Measurements from ENCODE around the gene LRRC36. TPM values are rescaled to one million over a fixed set of nuclear protein-coding genes. Genes with fewer than 3 reads are reported as not detected.

Gene LRRC36
- total and polyA plus RNA-seq, 2 donors (not counting 3 experiments of a cell fraction or from before 2014, with no cell fraction given) = 0.30 to 2.0 TPM

GRCh38 chr16:67411339-67411738 lies 84.7 kb downstream of the LRRC36 start:
- Histone ChIP-seq H3K4me2 (ENCODE audit: insufficient read depth, low read length) (no peak overlapping the region), H4K20me1 (replicated peaks; ENCODE audit: control insufficient read depth, extremely low read depth, insufficient read depth, low read length) (no peaks in the 10 kb centered on the region), H3K9me1 (replicated peaks; ENCODE audit: control insufficient read depth, extremely low read depth, insufficient read depth, low read length) (no peaks in the 10 kb centered on the region), H3K4me3 (replicated peaks in 1 of 3; ENCODE audit: insufficient read depth in 1 of 3, low read depth in 1 of 3, low read length in 3 of 3) (no peak overlapping the region), H3K4me1 (ENCODE audit: control insufficient read depth, extremely low read depth, insufficient read depth, low read length) (peaks cover 24% of the 10 kb centered on the region), H3K27ac (ENCODE audit: insufficient read depth, low read depth, low read length) (no peak overlapping the region), H3K27me3 (ENCODE audit: control insufficient read depth in 2 of 2, insufficient read depth in 2 of 2, low read length in 2 of 2) (no peaks in the 10 kb centered on the region), H3K36me3 (ENCODE audit: control insufficient read depth in 2 of 2, extremely low read depth in 1 of 2, insufficient read depth in 2 of 2, low read length in 2 of 2) (no peaks in the 10 kb centered on the region), H3K79me2 (ENCODE audit: control insufficient read depth, insufficient read depth, low read length) (peaks cover 2% of the 10 kb centered on the region), H3K9me3 (replicated peaks; ENCODE audit: control insufficient read depth, insufficient read depth, low read length) (no peaks in the 10 kb centered on the region), H2AFZ (ENCODE audit: low read depth, low read length) (no peak overlapping the region), H3K9ac (replicated peaks; ENCODE audit: extremely low read depth, insufficient read depth, low read length) (no peak overlapping the region)
- dilution Hi-C loops (cut with MboI; ENCODE audit: extremely low pct_ligation_motif_present, low sequenced_read_pairs) (no loop called here), intact Hi-C loops (cut with micrococcal nuclease) (no loop called here)
- FAIRE-seq (no peak), DNase-seq (ENCODE audit: low read depth, low spot score) (no peak)
- POLR2A ChIA-PET = no interaction called here
- no TSS peak for BruUV-seq (replicated peaks)
- CTCF ChIA-PET = interaction anchor here (1.6 to 5.6 kb wide), 3 partner anchors 12 to 17 kb away, joined by 3 to 35 read pairs (median 15); no protein-coding TSS in a partner anchor
- no peak for TF ChIP-seq GATA2 (IDR thresholded peaks at IDR 0.05; ENCODE audit: insufficient read depth, insufficient read length, low read depth, low read length)

- no peak overlapping the region for H2AFZ ChIP-seq (ENCODE audit: low read depth, low read length)
- no peaks in the 10 kb centered on the region for H3K9me1 ChIP-seq (replicated peaks; ENCODE audit: control insufficient read depth, extremely low read depth, insufficient read depth, low read length)
- peaks cover 2% of the 10 kb centered on the region for H3K79me2 ChIP-seq (ENCODE audit: control insufficient read depth, insufficient read depth, low read length)
- TF ChIP-seq MYC (IDR thresholded peaks at IDR 0.05; ENCODE audit: low read depth, low read length) (no peak), JUN (IDR thresholded peaks at IDR 0.05; ENCODE audit: borderline replicate concordance, insufficient read depth, insufficient read length, low read depth) (no peak), POLR2AphosphoS5 (IDR thresholded peaks at IDR 0.05; ENCODE audit: insufficient read depth, low read depth, low read length) (no peak), GATA2 (IDR thresholded peaks at IDR 0.05; ENCODE audit: insufficient read depth, insufficient read length, low read depth, low read length) (no peak), FOS (IDR thresholded peaks at IDR 0.05; ENCODE audit: borderline replicate concordance, insufficient read depth, low read length) (no peak), CTCF (IDR thresholded peaks at IDR 0.05; ENCODE audit: extremely low read depth in 1 of 2, insufficient read depth in 1 of 2, low read depth in 1 of 2, low read length in 2 of 2) (no peak), POLR2A (IDR thresholded peaks at IDR 0.05; ENCODE audit: low read depth, low read length) (no peak), MAX (IDR thresholded peaks at IDR 0.05; ENCODE audit: insufficient read depth, insufficient read length) (no peak), EZH2 (IDR thresholded peaks at IDR 0.05; ENCODE audit: borderline replicate concordance, low read depth, low read length, severe bottlenecking) (no peak)
- no peak overlapping the region for H3K4me2 ChIP-seq (ENCODE audit: insufficient read depth, low read length)
- no peak overlapping the region for H3K27ac ChIP-seq (ENCODE audit: insufficient read depth, low read depth, low read length)
- CTCF ChIA-PET = interaction anchor here (0.9 to 5.6 kb wide), 5 partner anchors 11 to 152 kb away, joined by 3 to 35 read pairs (median 3); partner anchors contain the start of gene HSD11B2
- FAIRE-seq (no peak), DNase-seq (ENCODE audit: low read depth, low spot score) (no peak)
- BruUV-seq (replicated peaks) = no TSS peak
- H3K27me3 ChIP-seq (ENCODE audit: control insufficient read depth in 2 of 2, insufficient read depth in 2 of 2, low read length in 2 of 2) = no peaks in the 10 kb centered on the region
- intact Hi-C loops (cut with micrococcal nuclease) = no loop called here
- no peak overlapping the region for H3K9ac ChIP-seq (replicated peaks; ENCODE audit: extremely low read depth, insufficient read depth, low read length)
- H3K36me3 ChIP-seq (ENCODE audit: control insufficient read depth in 2 of 2, extremely low read depth in 1 of 2, insufficient read depth in 2 of 2, low read length in 2 of 2) = no peaks in the 10 kb centered on the region
- H3K9me3 ChIP-seq (replicated peaks; ENCODE audit: control insufficient read depth, insufficient read depth, low read length) = no peaks in the 10 kb centered on the region
- POLR2A ChIA-PET = no interaction called here
- dilution Hi-C loops (cut with MboI; ENCODE audit: extremely low pct_ligation_motif_present, low sequenced_read_pairs) = no loop called here
- H3K4me1 ChIP-seq (ENCODE audit: control insufficient read depth, extremely low read depth, insufficient read depth, low read length) = peaks cover 16% of the 10 kb centered on the region
- no peak overlapping the region for H3K4me3 ChIP-seq (replicated peaks in 1 of 3; ENCODE audit: insufficient read depth in 1 of 3, low read depth in 1 of 3, low read length in 3 of 3)
- no peaks in the 10 kb centered on the region for H4K20me1 ChIP-seq (replicated peaks; ENCODE audit: control insufficient read depth, extremely low read depth, insufficient read depth, low read length)
These were observed 85.7 kb downstream of the LRRC36 start for GRCh38 chr16:67412294-67412693.
